GM18870 (cell line): Measurements from ENCODE around the gene CHSY1.
"Not testable (repeated sequence)": the region's sequence is repeated elsewhere in the genome, so short reads cannot be mapped to it uniquely, and the experiment has no call there.

Experiments used
- ATAC-seq: cut with Tn5 transposase; IDR thresholded peaks from one replicate; pipeline ENCODE4 v1.9.1; 2021; ENCODE audit warnings: moderate library complexity; ENCODE audit not compliant: unreplicated experiment

CHSY1 gene

GRCh38 chr15:101251830-101252820 lies at the start of gene CHSY1:
Gene CHSY1, minus strand, starts transcription at chr15:101252048. Its CDS starts 592 bp downstream, at chr15:101251456.
- ATAC-seq: peak; percentile 66

GRCh38 chr15:101296418-101297405 lies 44.9 kb upstream of the CHSY1 start:
- no peak for ATAC-seq

DNA sequence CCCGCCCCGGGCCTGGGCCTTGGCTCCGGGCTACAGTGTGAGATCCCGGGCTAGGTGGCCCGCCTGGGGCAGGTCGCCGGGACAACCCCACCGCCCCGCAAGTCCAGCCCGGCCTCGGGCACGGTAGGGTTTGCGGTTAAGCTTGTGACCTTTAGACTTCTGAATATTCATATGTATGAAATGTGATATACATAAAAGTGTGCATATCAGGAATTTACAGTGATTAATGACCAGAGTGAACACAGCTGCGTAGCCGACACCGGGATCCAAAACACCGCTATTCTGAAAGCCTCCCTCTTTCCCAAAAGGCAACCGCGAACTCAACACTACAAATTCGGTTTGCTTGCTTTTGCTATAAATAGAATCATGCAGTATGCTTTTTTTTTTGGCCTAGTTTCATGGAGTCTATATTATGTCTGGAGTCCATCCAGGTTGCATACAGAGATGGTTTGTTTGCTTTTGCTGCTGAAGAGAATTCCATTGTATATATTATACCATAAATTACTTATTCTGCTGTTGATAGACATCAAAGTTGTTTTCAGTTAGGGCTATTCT lies 43.8 kb upstream of the CHSY1 start:
- no peak for ATAC-seq

DNA sequence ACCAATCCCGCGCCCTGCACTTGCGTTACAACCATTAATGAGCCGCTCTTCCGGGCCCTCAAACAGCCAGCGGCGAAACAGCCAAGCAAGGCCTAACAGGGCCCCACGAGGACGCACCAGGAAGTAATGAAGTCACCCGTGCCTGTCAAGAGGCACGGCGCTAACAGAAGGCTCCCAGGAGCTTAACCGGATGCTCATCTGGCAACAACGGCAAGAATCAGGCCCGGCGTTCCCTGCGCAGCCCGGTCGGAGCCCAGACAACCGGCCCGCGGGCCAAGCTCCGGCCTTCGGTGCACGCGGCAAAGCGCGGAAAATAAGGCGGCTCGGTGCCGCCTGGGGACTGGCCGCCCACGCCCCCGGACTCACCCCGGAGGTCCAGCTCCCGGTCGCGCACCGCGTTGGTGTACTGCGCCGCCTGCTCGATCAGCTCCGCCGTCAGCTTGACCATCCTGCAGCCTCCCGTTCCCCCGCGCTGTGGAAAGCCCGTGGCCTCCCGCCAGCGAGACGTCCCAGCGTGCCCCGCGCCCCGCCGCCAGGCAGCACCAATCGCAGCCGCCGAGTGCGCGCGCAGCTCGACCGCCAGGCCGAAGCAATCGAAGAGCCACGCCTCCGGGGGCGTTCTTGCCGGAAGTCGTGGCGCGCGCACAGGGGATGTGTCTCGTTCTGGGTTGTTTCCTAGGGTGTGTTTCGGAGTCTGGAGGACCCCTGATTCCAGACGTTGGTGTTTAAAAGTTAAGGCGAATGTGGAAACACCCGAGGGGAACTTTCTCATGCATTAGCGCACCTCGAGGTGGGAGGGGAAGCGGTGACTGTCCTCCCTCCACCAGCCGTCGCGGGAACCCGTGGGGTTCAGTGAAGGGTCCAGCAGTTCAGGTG lies 43.1 kb upstream of the CHSY1 start, which contains the start of gene SNRPA1:
TSS of gene SNRPA1 (minus strand) at position 518 of the 876 bp plus-strand sequence. CDS start at position 448, 70 bp downstream.
- ATAC-seq: peak; percentile 69

- ATAC-seq: no peak
Observed at GRCh38 chr15:101293122-101293521, 41.3 kb upstream of the CHSY1 start.

DNA sequence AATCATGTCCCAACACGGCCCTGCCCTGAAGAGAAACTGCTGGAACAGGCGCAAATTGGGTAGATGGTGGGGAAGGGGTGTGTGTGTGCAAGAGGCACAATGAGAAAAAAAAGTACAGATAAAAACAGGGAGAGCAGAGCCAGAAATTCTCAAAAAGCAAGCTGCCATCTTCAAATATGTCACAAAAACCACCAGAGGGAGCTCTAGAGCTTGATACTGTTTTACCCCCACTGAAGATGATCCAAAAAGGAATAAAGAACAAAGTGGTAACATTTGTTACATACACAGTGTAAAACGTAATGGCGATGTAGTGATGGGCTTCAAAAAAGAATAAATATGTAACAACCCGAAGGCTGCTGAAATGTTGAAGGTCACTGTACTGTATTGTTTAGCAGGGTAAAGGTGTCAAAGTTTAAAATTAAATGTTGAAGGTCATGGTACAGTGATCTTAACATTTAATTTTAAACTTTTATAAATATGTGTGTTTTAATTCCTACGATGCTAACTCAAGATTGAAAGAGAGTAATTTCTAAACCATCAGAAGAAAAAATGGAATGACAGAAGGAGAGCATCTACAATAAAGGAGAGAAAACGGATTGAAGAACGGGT lies 37.2 kb upstream of the CHSY1 start:
- no peak for ATAC-seq

DNA sequence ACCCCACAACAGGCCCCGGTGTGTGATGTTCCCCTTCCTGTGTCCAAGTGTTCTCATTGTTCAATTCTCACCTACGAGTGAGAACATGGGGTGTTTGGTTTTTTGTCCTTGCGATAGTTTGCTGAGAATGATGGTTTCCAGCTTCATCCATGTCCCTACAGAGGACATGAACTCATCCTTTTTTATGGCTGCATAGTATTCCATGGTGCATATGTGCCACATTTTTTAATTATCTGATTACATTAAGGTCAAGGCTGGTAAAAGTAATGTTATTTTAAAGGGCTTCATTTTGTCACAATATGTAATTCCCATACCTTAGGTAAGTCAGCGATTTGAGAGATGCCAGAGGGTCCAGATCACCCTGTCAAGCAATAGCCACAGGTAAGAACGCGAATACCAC lies 35.5 kb upstream of the CHSY1 start:
- not testable (repeated sequence) for ATAC-seq

DNA sequence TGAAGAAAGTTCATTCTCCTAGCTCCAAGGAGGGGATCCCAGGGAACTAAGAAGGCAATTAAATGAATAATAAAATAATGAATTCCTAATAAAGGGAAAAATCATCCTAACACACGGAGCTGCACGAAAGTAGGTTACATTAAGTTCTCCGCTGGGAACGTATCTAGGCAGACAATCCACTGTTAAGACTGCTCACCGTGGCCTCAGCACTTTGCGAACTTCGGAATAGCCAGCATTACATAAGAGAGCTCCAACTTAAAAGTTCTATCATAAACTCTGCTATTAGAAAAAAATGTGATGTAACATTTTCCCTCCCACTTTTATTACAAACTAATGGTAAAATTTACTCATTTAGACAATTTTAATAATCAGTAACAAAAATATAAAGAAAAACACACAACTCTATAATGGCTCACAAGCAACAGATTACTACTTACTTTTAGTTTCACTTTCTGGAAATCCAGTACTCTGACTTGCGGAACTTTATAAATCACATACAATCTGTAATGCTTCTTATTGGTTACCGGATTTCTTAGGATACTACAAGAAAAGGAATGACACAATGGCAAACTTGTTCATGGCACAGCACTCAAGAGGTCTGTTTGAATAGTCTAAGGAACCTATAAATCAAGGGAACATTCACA lies 34.7 kb upstream of the CHSY1 start:
- ATAC-seq: no peak

DNA sequence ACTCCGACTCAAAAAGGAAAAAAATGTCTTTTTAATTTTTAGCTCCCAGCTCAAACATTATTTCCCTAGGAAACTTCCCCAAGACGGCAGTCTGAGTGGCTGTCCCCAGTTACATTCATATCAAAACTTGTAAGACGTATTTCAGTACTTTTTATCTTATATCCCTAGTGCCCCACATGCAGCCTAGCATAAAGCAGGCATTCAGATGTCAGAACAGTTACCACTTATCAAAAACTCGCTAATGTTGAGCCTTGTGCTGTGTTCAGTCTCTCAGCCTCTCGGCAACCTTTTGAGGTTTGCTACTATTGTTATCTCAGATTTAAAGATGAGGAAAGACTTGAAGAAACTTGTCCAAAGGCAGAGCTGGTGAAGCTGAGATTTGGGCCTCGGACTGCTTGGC lies 32.1 kb upstream of the CHSY1 start:
- no peak for ATAC-seq

DNA sequence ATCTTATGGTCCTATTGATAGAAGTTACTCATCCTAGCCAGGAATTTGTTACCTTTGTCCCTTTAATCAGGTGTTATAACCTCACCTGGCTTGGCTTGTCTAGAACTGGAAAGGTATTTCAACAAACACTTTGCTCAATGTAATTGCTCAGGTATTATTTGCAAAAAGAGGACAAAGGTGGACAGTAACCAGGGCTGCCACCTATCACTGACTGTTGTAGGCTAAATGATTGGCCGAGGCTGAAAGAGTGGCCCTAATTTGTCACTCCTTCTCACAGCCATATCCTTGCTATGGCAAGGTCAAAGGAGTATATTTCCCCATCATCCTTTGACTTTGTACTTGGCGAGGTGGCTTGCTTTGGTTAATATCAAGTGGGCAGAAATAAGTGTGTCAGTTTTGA lies 28.2 kb upstream of the CHSY1 start:
- ATAC-seq: no peak

DNA sequence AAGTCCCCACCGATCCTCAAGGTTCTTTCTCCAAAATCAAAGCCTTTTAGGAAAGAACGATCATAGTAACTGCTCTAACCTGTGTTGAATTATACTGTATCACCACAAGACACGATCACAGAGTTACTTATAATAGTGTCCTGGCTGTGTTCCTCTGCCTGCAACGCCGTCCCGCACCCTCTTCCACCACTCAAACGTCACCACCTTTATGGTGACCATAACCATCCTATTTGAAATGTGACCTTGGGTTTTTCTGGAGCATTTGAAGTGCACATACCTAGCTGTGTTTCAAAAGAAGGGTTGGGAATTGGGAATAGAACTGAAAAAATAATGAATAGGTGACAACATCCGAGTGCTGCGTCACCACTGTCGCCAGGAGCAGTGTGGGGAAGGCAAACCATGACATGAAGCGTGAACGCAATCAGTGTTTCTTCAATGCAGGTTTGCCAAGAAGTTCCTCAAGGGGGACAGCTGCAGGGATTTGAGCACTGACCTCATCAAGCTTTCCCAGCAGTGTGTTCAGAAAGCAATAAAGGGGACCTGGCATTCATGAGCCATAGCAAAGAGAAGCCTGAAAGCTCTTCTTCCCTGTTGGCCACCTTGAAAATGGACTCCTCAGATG lies 26.2 kb upstream of the CHSY1 start:
- no peak for ATAC-seq

- ATAC-seq: peak; percentile 54
Observed at GRCh38 chr15:101277038-101277822, 25.4 kb upstream of the CHSY1 start, which contains the start of gene SELENOS. Gene SELENOS, minus strand, starts transcription at chr15:101277485. Its CDS starts 68 bp downstream, at chr15:101277417.

DNA sequence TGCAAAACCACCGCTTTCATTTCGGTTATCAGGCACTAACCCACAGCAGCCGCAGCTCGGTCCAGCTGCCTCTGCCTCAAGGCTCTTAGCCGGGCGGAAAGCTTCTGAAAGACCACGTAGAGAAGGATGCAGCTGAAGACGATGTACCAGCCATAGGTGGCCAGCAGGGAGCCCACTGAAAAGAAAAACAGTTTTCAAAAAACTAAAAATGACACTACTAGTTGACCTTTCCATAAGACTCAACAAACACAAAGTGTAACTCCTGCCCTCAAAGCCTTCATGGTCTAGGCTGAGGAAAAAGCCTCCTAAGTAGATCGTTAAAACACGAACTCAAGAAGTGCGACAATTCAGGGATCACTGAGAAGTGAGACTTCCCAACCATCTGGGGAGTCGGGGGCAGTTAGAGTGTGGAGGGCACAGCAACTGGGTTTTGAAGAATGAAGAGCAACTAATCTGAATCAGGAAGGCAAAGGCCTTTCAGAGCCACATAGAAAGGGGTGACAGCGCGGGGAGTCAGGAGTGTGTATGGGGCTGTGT lies 24.7 kb upstream of the CHSY1 start:
- peak; percentile 13 for ATAC-seq

GRCh38 chr15:101275018-101275417 lies 23.2 kb upstream of the CHSY1 start:
- peak; percentile 48 for ATAC-seq

- no peak for ATAC-seq
Observed at GRCh38 chr15:101273534-101273933, 21.7 kb upstream of the CHSY1 start.

- ATAC-seq: no peak
Observed at GRCh38 chr15:101272584-101272983, 20.7 kb upstream of the CHSY1 start.

- ATAC-seq: no peak
Observed at GRCh38 chr15:101269479-101270223, 17.8 kb upstream of the CHSY1 start.
